RWPE2 (cell line): ENCODE measurements around the gene SH3PXD2B.
"Not testable (repeated sequence)": the region's sequence is repeated elsewhere in the genome, so short reads cannot be mapped to it uniquely, and the experiment has no call there.

Source experiments
- ATAC-seq: fragments of 200-7000 bp; cut with Tn5 transposase; 3 replicates; pipeline ENCODE4 v1.9.1; 2021; ENCODE audit warnings: low read depth
- DNase-seq: peaks from one replicate; pipeline ENCODE4 v3.0.0-alpha.2; 2020; ENCODE audit warnings: low spot score
- H3K27ac ChIP-seq: fragments of 450-650 bp; 2 replicates; pipeline ENCODE4 v1.5.1; 2017; ENCODE audit warnings: mild to moderate bottlenecking; ENCODE audit not compliant: poor library complexity, severe bottlenecking
- H3K27me3 ChIP-seq: fragments of 250-450 bp; sonication (Bioruptor Pico); 2 replicates; pipeline ENCODE4 v1.5.1; 2021; ENCODE audit warnings: mild to moderate bottlenecking, moderate library complexity; ENCODE audit not compliant: insufficient read depth, poor library complexity, severe bottlenecking
- H3K36me3 ChIP-seq: fragments of 250-450 bp; sonication (Bioruptor Pico); 2 replicates; pipeline ENCODE4 v1.5.1; 2020; ENCODE audit warnings: low read depth, mild to moderate bottlenecking, moderate library complexity
- H3K4me1 ChIP-seq: fragments of 250-450 bp; sonication (Bioruptor Pico); 2 replicates; pipeline ENCODE4 v1.5.1; 2021; ENCODE audit warnings: mild to moderate bottlenecking, moderate library complexity; ENCODE audit not compliant: insufficient read depth, poor library complexity, severe bottlenecking
- H3K4me3 ChIP-seq: fragments of 250-450 bp; sonication (Bioruptor Pico); 2 replicates; pipeline ENCODE4 v1.5.1; 2021; ENCODE audit warnings: mild to moderate bottlenecking, moderate library complexity; ENCODE audit not compliant: severe bottlenecking
- H3K9me3 ChIP-seq: fragments of 250-450 bp; sonication (Bioruptor Pico); 2 replicates; pipeline ENCODE4 v1.5.1; 2021; ENCODE audit warnings: mild to moderate bottlenecking, moderate library complexity; ENCODE audit not compliant: severe bottlenecking
- TF ChIP-seq, protein P1 (sequence below): fragments of 450-650 bp; IDR thresholded peaks from one replicate; pipeline ENCODE4 v1.5.1; 2017; ENCODE audit warnings: mild to moderate bottlenecking, moderate library complexity; ENCODE audit not compliant: poor library complexity, severe bottlenecking

Gene SH3PXD2B

DNA sequence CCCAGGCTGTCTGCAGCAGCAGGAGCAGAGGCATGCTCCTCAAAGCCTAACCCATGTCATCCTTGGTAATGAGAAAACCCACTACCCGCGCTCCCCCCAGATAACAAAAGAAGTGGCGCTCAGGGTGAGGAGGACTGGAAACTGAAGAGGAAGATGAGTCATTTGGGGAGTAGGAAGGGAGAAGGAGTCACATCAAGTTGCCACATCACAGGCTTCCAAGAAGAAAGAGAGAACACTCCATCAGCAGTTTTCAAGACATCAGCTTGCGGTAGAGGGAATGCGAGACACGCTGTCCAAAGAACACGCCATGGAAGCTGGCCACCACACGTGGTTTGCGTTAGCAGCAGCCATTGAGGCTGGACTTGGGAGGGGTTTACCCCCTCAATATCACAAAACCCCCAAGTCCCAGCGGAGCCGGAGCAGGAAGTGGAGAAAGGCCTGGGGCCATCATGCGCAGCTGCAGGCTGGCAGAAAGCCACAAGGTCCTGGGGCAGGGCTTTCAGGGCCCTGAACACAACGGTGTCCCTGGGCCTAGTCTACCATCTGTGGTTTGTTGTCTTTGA is 41.5 kb downstream of the SH3PXD2B start:
- peak; percentile 64 for ATAC-seq
- H3K27me3 ChIP-seq: no peaks in the 10 kb centered on the region
- H3K4me1 ChIP-seq: peaks cover 41% of the 10 kb centered on the region
- H3K9me3 ChIP-seq: no peaks in the 10 kb centered on the region
- no peak overlapping the region for H3K4me3 ChIP-seq
- H3K36me3 ChIP-seq: peaks cover 18% of the 10 kb centered on the region; the same call in 1 of the 2 replicates
- TF ChIP-seq, protein P1, sequence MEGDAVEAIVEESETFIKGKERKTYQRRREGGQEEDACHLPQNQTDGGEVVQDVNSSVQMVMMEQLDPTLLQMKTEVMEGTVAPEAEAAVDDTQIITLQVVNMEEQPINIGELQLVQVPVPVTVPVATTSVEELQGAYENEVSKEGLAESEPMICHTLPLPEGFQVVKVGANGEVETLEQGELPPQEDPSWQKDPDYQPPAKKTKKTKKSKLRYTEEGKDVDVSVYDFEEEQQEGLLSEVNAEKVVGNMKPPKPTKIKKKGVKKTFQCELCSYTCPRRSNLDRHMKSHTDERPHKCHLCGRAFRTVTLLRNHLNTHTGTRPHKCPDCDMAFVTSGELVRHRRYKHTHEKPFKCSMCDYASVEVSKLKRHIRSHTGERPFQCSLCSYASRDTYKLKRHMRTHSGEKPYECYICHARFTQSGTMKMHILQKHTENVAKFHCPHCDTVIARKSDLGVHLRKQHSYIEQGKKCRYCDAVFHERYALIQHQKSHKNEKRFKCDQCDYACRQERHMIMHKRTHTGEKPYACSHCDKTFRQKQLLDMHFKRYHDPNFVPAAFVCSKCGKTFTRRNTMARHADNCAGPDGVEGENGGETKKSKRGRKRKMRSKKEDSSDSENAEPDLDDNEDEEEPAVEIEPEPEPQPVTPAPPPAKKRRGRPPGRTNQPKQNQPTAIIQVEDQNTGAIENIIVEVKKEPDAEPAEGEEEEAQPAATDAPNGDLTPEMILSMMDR: no peak
- peak overlapping the region; percentile 58 for H3K27ac ChIP-seq
- DNase-seq: no peak

DNA sequence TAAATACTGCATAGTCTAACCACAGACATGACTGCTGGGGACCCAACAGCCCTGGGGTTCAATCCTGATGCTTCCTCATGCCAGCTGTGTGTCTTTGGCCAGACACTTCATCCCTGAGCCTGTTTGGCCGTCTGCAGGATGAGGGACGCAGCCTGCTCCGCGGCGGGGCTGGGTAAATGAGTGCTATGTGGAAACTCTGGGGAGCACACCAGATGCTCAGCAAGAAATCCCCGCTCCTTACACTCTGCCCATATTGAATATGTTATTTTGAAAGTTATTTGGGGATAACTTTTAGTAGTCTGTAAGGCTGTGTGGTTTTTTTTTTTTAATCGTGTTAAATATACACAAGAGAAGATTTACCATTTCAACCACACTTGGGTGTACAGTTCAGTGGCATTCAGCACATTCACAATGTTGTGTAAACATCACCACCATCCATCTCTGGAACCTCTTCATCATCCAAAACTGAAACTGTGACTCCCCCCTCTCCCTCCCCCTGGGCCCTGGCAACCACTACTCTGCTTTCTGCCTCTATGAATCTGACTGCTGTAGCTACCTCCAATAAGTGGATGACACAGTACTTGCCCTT is 42.7 kb downstream of the SH3PXD2B start:
- Histone ChIP-seq H3K27ac (peak overlapping the region; percentile 58), H3K4me3 (no peak overlapping the region), H3K27me3 (no peaks in the 10 kb centered on the region), H3K36me3 (peaks cover 11% of the 10 kb centered on the region), H3K9me3 (no peaks in the 10 kb centered on the region), H3K4me1 (peaks cover 42% of the 10 kb centered on the region)
- TF ChIP-seq, protein P1: no peak
- ATAC-seq (no peak), DNase-seq (no peak)

DNA sequence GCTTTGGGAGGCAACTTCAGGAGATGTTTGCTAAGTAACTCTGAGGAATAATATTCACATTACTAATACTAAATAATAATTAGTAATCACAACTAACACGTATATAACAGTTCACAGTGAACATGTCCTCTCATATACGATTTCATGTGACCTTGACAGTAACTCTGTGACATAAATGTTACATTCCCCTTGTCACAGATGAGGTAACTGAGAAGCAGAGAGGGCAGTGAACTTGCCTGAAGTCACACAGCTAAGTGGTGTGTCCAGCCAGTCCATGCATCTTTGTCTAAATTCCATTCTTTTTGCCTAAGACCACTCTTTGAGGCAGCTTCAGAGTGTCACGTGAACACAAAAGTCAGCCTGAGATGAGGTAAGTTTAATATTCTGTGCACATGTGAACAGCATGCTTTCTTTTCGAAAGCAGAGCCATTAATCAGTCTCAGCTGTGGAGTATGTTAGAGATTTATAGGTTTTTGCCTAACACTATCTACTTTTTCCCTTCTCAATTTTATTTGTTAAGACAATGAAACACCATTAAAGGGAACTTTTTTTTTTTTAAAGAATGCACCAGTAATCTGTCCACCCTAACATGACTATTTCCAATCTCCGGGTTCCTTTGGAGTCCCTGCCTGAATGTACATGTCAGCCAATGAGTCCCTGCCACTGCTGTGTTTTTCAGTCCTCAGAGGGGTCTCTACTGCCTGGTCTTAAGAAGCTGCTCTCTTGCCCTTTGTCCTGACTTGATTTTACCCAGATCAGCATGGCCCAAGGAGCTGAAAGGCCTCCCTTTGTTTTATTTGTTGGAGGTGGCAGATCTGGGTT is 43.5 kb downstream of the SH3PXD2B start:
- H3K27me3 ChIP-seq: no peaks in the 10 kb centered on the region
- ATAC-seq: no peak
- peaks cover 42% of the 10 kb centered on the region for H3K4me1 ChIP-seq
- DNase-seq: no peak
- H3K27ac ChIP-seq: peak overlapping the region; percentile 58
- TF ChIP-seq, protein P1: no peak
- H3K9me3 ChIP-seq: no peaks in the 10 kb centered on the region
- H3K36me3 ChIP-seq: peaks cover 19% of the 10 kb centered on the region
- H3K4me3 ChIP-seq: no peak overlapping the region

DNA sequence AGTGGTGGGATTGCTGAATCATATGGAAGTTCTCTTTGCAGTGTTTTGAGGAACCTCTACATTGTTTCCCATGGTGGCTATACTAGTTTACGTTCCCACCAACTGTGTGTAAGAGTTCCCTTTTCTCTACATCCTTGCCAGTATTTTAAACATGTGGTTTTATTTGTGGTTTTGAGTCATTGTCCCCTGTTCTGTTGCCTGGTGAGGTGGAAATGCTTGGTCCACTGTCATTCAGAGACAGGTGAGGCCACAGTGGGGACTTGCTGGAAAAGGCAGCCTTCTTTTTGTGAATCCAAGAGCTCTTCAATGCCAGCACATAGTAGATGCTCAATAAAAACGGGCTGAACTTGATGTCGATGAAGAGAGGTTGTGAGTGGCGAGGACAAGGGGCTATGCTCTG is 44.2 kb downstream of the SH3PXD2B start:
- DNase-seq (no peak), ATAC-seq (no peak)
- Histone ChIP-seq H3K27ac (no peak overlapping the region), H3K4me3 (no peak overlapping the region), H3K36me3 (peaks cover 26% of the 10 kb centered on the region), H3K27me3 (no peaks in the 10 kb centered on the region), H3K4me1 (peaks cover 41% of the 10 kb centered on the region), H3K9me3 (no peaks in the 10 kb centered on the region)
- TF ChIP-seq, protein P1: no peak

DNA sequence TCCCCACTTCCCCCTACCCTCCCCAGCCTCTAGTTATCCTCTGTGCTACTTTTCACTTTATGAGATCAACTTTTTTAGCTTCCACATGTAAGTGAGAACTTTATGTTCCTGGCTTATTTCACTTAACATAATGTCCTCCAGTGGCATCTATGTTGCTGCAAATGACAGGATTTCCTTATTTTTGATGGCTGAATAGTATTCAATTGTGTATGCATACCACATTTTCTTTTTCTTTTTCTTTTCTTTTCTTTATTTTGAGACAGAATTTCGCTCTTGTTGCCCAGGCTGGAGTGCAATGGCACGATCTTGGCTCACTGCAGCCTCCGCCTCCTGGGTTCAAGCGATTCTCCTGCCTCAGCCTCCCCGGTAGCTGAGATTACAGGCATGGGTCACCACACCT is 44.8 kb downstream of the SH3PXD2B start:
- not testable (repeated sequence) for ATAC-seq, H3K27ac ChIP-seq, DNase-seq, H3K4me3 ChIP-seq, H3K27me3 ChIP-seq, H3K9me3 ChIP-seq
- H3K36me3 ChIP-seq: peaks cover 32% of the 10 kb centered on the region
- H3K4me1 ChIP-seq: peaks cover 34% of the 10 kb centered on the region
